IMR-90 (cell line): Measurements from ENCODE around the gene C16orf92. TPM values are rescaled to one million over a fixed set of nuclear protein-coding genes. Genes with fewer than 3 reads are reported as not detected.

Experiments used
- ATAC-seq: fragments of 200-7000 bp; cut with Tn5 transposase; 2 replicates; pipeline ENCODE4 v1.9.1; 2020; ENCODE audit warnings: low read depth, mild to moderate bottlenecking, moderate library complexity
- BruUV-seq: library from RNA; stranded (reverse); fragments of 400-500 nt; replicated peaks from 2 replicates; lab custom pipeline; 2021; lab: Mats Ljungman, UMichigan
- CTCF ChIA-PET: fragments of 300-600 bp; formaldehyde crosslinking; extraction: SDS; loops from one replicate; lab custom pipeline; 2021; ENCODE audit warnings: antibody characterized with exemption; lab: Yijun Ruan, JAX
- POLR2A ChIA-PET: fragments of 300-600 bp; sonication (Branson Sonifier 250); formaldehyde crosslinking; loops from one replicate; lab custom pipeline; 2022; ENCODE audit warnings: antibody characterized with exemption; ENCODE audit not compliant: unreplicated experiment; lab: Charles Lee
- DNase-seq: peaks from one replicate; pipeline ENCODE4 v3.0.0; 2013
- H2AFZ ChIP-seq: replicated peaks from 2 replicates; pipeline ENCODE3; 2013; ENCODE audit warnings: low read length, mild to moderate bottlenecking; ENCODE audit not compliant: poor library complexity
- H2AK5ac ChIP-seq: 2 replicates; pipeline ENCODE4 v1.6.1; 2013; ENCODE audit warnings: low read depth, low read length, inconsistent platforms
- H2AK9ac ChIP-seq: replicated peaks from 2 replicates; pipeline ENCODE3; 2013; ENCODE audit warnings: mild to moderate bottlenecking, low read depth, low read length, moderate library complexity; ENCODE audit not compliant: poor library complexity
- H2BK120ac ChIP-seq: 2 replicates; pipeline ENCODE4 v1.6.1; 2013; ENCODE audit warnings: low read depth, low read length, inconsistent platforms
- H2BK15ac ChIP-seq: 3 replicates; pipeline ENCODE4 v1.6.1; 2013; ENCODE audit warnings: low read depth, low read length, inconsistent platforms
- H2BK20ac ChIP-seq: 2 replicates; pipeline ENCODE4 v1.6.1; 2013; ENCODE audit warnings: low read depth, mild to moderate bottlenecking, inconsistent platforms, low read length, moderate library complexity
- H2BK5ac ChIP-seq: 2 replicates; pipeline ENCODE4 v1.6.1; 2013; ENCODE audit warnings: mild to moderate bottlenecking, low read depth, low read length, inconsistent platforms; ENCODE audit not compliant: poor library complexity, severe bottlenecking
- H3K14ac ChIP-seq: replicated peaks from 2 replicates; pipeline ENCODE4 v1.6.1; 2013; ENCODE audit warnings: low read depth, low read length, inconsistent platforms
- H3K18ac ChIP-seq: 2 replicates; pipeline ENCODE4 v1.6.1; 2013; ENCODE audit warnings: low read depth, low read length, control low read depth
- H3K23ac ChIP-seq: 2 replicates; pipeline ENCODE4 v1.6.1; 2013; ENCODE audit warnings: low read depth, low read length, inconsistent platforms
- H3K27ac ChIP-seq: 2 replicates; pipeline ENCODE4 v1.5.1; 2013; ENCODE audit warnings: mild to moderate bottlenecking, control low read depth, low read length; ENCODE audit not compliant: insufficient read depth
- H3K27me3 ChIP-seq: 2 replicates; pipeline ENCODE4 v1.6.1; 2013; ENCODE audit warnings: low read length; ENCODE audit not compliant: control insufficient read depth, insufficient read depth
- H3K36me3 ChIP-seq: 2 replicates; pipeline ENCODE4 v1.6.1; 2013; ENCODE audit warnings: low read length, mixed read lengths; ENCODE audit not compliant: control insufficient read depth, insufficient read depth
- H3K4ac ChIP-seq: 2 replicates; pipeline ENCODE4 v1.6.1; 2013; ENCODE audit warnings: low read depth, low read length, inconsistent platforms
- H3K4me1 ChIP-seq: 2 replicates; pipeline ENCODE4 v1.6.1; 2013; ENCODE audit warnings: low read length, mixed read lengths; ENCODE audit not compliant: control insufficient read depth, insufficient read depth
- H3K4me2 ChIP-seq: 2 replicates; pipeline ENCODE4 v1.6.1; 2013; ENCODE audit warnings: low read depth, mild to moderate bottlenecking, control low read depth, low read length, moderate library complexity
- H3K4me3 ChIP-seq: 2 replicates; pipeline ENCODE4 v1.5.1; 2013; ENCODE audit warnings: low read depth, mild to moderate bottlenecking, control low read depth, low read length, moderate library complexity; ENCODE audit not compliant: insufficient read depth
- H3K56ac ChIP-seq: 2 replicates; pipeline ENCODE4 v1.6.1; 2013; ENCODE audit warnings: low read length, inconsistent platforms; ENCODE audit not compliant: insufficient read depth; ENCODE audit errors: extremely low read depth
- H3K79me1 ChIP-seq, 2 experiments: 2 replicates each; pipeline ENCODE4 v1.6.1; 2013; ENCODE audit warnings: low read length in 2 of 2, inconsistent platforms in 1 of 2, low read depth in 1 of 2
- H3K9ac ChIP-seq: 2 replicates; pipeline ENCODE4 v1.6.1; 2013; ENCODE audit warnings: low read depth, low read length, control low read depth
- H3K9me1 ChIP-seq: 2 replicates; pipeline ENCODE4 v1.6.1; 2013; ENCODE audit warnings: low read length, inconsistent platforms; ENCODE audit not compliant: insufficient read depth
- H3K9me3 ChIP-seq: 2 replicates; pipeline ENCODE4 v1.6.1; 2013; ENCODE audit warnings: low read length; ENCODE audit not compliant: control insufficient read depth, insufficient read depth
- H4K20me1 ChIP-seq: 2 replicates; pipeline ENCODE4 v1.6.1; 2013; ENCODE audit warnings: low read length, inconsistent platforms; ENCODE audit not compliant: insufficient read depth
- H4K5ac ChIP-seq: 2 replicates; pipeline ENCODE4 v1.6.1; 2013; ENCODE audit warnings: mild to moderate bottlenecking, low read depth, low read length, control low read depth
- H4K8ac ChIP-seq, 2 experiments: 2 replicates each; pipeline ENCODE4 v1.6.1; 2013; ENCODE audit warnings: low read depth in 2 of 2, low read length in 2 of 2, control low read depth in 1 of 2, inconsistent platforms in 1 of 2
- H4K91ac ChIP-seq: 2 replicates; pipeline ENCODE4 v1.6.1; 2013; ENCODE audit warnings: low read depth, low read length, inconsistent platforms; ENCODE audit not compliant: insufficient read depth
- CEBPB ChIP-seq: IDR thresholded peaks from 2 replicates; pipeline ENCODE4 v1.6.1; 2012; ENCODE audit warnings: low read depth, low read length, improper control_type of control experiment
- ELK1 ChIP-seq: fragments of 150-350 bp; IDR thresholded peaks from 2 replicates; pipeline ENCODE4 v1.6.1; 2016; ENCODE audit warnings: low read depth, mild to moderate bottlenecking, low read length, moderate library complexity, borderline replicate concordance
- FOS ChIP-seq: fragments of 150-350 bp; IDR thresholded peaks from 2 replicates; pipeline ENCODE4 v1.6.1; 2016; ENCODE audit warnings: low read depth, low read length
- MAFK ChIP-seq: IDR thresholded peaks from 2 replicates; pipeline ENCODE4 v1.6.1; 2012; ENCODE audit warnings: low read depth, low read length, improper control_type of control experiment
- POLR2A ChIP-seq: IDR thresholded peaks from 2 replicates; pipeline ENCODE4 v1.6.1; 2012; ENCODE audit warnings: mild to moderate bottlenecking, low read depth, low read length
- RAD21 ChIP-seq: IDR thresholded peaks from 2 replicates; pipeline ENCODE4 v1.6.1; 2012; ENCODE audit warnings: low read length, improper control_type of control experiment
- RCOR1 ChIP-seq: IDR thresholded peaks from 2 replicates; pipeline ENCODE4 v1.6.1; 2012; ENCODE audit warnings: mild to moderate bottlenecking, low read length, improper control_type of control experiment; ENCODE audit not compliant: insufficient replicate concordance
- SMC3 ChIP-seq: fragments of 150-350 bp; IDR thresholded peaks from 2 replicates; pipeline ENCODE4 v1.6.1; 2016; ENCODE audit warnings: low read depth, mild to moderate bottlenecking, antibody characterized with exemption, low read length, moderate library complexity
- WGBS, 2 experiments: methylation state at CpG; one replicate each; pipeline versions ENCODE4 v1.1.5 to v1.1.7; 2013; ENCODE audit warnings: missing lambda C conversion rate in 2 of 2; ENCODE audit not compliant: insufficient read length in 1 of 2; ENCODE audit errors: extremely low coverage in 2 of 2; 5-methylcytosine and 5-hydroxymethylcytosine counted together
- dilution Hi-C: fragments of 300-500 bp; cut with HindIII; formaldehyde crosslinking; loops from one replicate; pipeline ENCODE4 v1.14.3; 2018; ENCODE audit warnings: low sequenced_read_pairs; ENCODE audit not compliant: unreplicated experiment
- in situ Hi-C: fragments of 300-500 bp; cut with MboI; formaldehyde crosslinking; loops from 3 replicates; pipeline ENCODE4 v1.14.3; 2019; ENCODE audit warnings: low sequenced_read_pairs, inconsistent platforms, mixed read lengths
- intact Hi-C: fragments of 100-400 bp; cut with micrococcal nuclease; formaldehyde crosslinking; loops from 2 replicates; pipeline ENCODE4 v1.10.0; 2022
- polyA plus RNA-seq, 3 experiments: library from polyadenylated mRNA; depleted of rRNA; stranded (reverse); fragments of >200 nt; gene quantifications; 2 replicates each; pipeline ENCODE4 v1.2.3, GENCODE V29; 2012; ENCODE audit warnings: low replicate concordance in 1 of 3
- total RNA-seq: library from RNA; depleted of rRNA; stranded (reverse); fragments of >200 nt; gene quantifications from 2 replicates; pipeline ENCODE4 v1.2.3, GENCODE V29; 2012

Gene C16orf92
- total and polyA plus RNA-seq, 2 of the 4 experiments (the other 2 are of a cell fraction), result not detected

- no peak overlapping the region for H3K27ac ChIP-seq
- H3K36me3 ChIP-seq, result peaks cover 44% of the 10 kb centered on the region
- H3K9me1 ChIP-seq, result no peaks in the 10 kb centered on the region
- DNase-seq (no peak), ATAC-seq (no peak)
- no peak overlapping the region for H2AK9ac ChIP-seq
- POLR2A ChIA-PET, result no interaction called here
- H3K4me1 ChIP-seq, result peaks cover 5% of the 10 kb centered on the region; the same call in 1 of the 2 replicates
- H3K9ac ChIP-seq, result no peak overlapping the region
- no peak overlapping the region for H2BK20ac ChIP-seq
- BruUV-seq, result no TSS peak
- no peak overlapping the region for H3K56ac ChIP-seq
- no peak overlapping the region for H2BK5ac ChIP-seq
- H4K8ac ChIP-seq, result no peak overlapping the region
- H4K20me1 ChIP-seq, result no peaks in the 10 kb centered on the region
- H3K23ac ChIP-seq, result no peak overlapping the region
- no CpG with 5 or more reads among the region's 5 CpGs for WGBS, 2 experiments
- no peak overlapping the region for H2AFZ ChIP-seq
- CTCF ChIA-PET, result no interaction called here
- H3K4me2 ChIP-seq, result no peak overlapping the region
- H3K18ac ChIP-seq, result no peak overlapping the region
- H2BK120ac ChIP-seq, result no peak overlapping the region
- peaks cover 2 to 29% of the 10 kb centered on the region in 2 experiments; a peak in 3 of 4 replicates for H3K79me1 ChIP-seq
- H3K27me3 ChIP-seq, result no peaks in the 10 kb centered on the region
- no peak overlapping the region for H2AK5ac ChIP-seq
- in situ Hi-C loops (no loop called here), dilution Hi-C loops (no loop called here), intact Hi-C loops (no loop called here)
- H3K9me3 ChIP-seq, result no peaks in the 10 kb centered on the region
- no peak overlapping the region for H4K91ac ChIP-seq
- H2BK15ac ChIP-seq, result no peak overlapping the region
- no peak overlapping the region for H3K4me3 ChIP-seq
- H4K5ac ChIP-seq, result no peak overlapping the region
- no peak overlapping the region for H3K14ac ChIP-seq
- TF ChIP-seq CEBPB, result no peak
- TF ChIP-seq RAD21, result no peak
- no peak for TF ChIP-seq POLR2A
- TF ChIP-seq MAFK, result no peak
- TF ChIP-seq ELK1, result no peak
- TF ChIP-seq SMC3, result no peak
- no peak for TF ChIP-seq FOS
- TF ChIP-seq RCOR1, result no peak
- H3K4ac ChIP-seq, result no peak overlapping the region
Measured at GRCh38 chr16:29991571-29991904, 31.5 kb upstream of the C16orf92 start.
